Measurements from ENCODE around the gene TCEANC2. TPM values are rescaled to one million over a fixed set of nuclear protein-coding genes. Genes with fewer than 3 reads are reported as not detected.

Gene TCEANC2
- total RNA-seq, 4 donors from 2014 or later, result 4.3 to 5.8 (median 4.4) TPM

GRCh38 chr1:54139711-54140110 is 86.3 kb downstream of the TCEANC2 start:
- TF ChIP-seq POLR2A (IDR thresholded peaks at IDR 0.05) (no peak), CTCF (IDR thresholded peaks at IDR 0.05) (no peak)
- Histone ChIP-seq H3K9me3 (no peaks in the 10 kb centered on the region), H3K4me1 (peaks cover 8 to 18% of the 10 kb centered on the region in 2 donors), H3K27me3 (no peaks in the 10 kb centered on the region), H3K4me3 (replicated peaks in 1 of 3) (no peak overlapping the region), H3K36me3 (no peaks in the 10 kb centered on the region), H3K27ac (no peak overlapping the region)
- 98% methylated on average over 8 of the region's 12 CpGs for WGBS, 2 donors
- intact Hi-C loops (cut with DNase I), result no loop called here
- no peak for DNase-seq

- peaks cover 0 to 4% of the 10 kb centered on the region in 2 donors for H3K4me1 ChIP-seq
Measured at GRCh38 chr1:54142146-54142900, 88.9 kb downstream of the TCEANC2 start.

GRCh38 chr1:54144366-54144765 is 91.0 kb downstream of the TCEANC2 start:
- H3K36me3 ChIP-seq, result no peaks in the 10 kb centered on the region
- 97 to 98% methylated on average over 9 to 11 of the region's 11 CpGs for WGBS, 2 donors
- no peaks in the 10 kb centered on the region for H3K27me3 ChIP-seq
- no peak for DNase-seq
- H3K4me1 ChIP-seq, result no peaks in the 10 kb centered on the region
- TF ChIP-seq POLR2A (IDR thresholded peaks at IDR 0.05), result no peak
- TF ChIP-seq CTCF (IDR thresholded peaks at IDR 0.05), result no peak
- H3K4me3 ChIP-seq (replicated peaks in 1 of 3), result no peak overlapping the region
- no peak overlapping the region for H3K27ac ChIP-seq
- no peaks in the 10 kb centered on the region for H3K9me3 ChIP-seq
- intact Hi-C loops (cut with DNase I), result no loop called here

More at GRCh38 chr1:54142146-54142900, 88.9 kb downstream of the TCEANC2 start:
- H3K36me3 ChIP-seq, result no peaks in the 10 kb centered on the region
- H3K4me3 ChIP-seq (replicated peaks in 1 of 3), result no peak overlapping the region
- H3K27me3 ChIP-seq, result no peaks in the 10 kb centered on the region
- 59 to 62% methylated on average over 7 of the region's 9 CpGs for WGBS, 2 donors
- intact Hi-C loops (cut with DNase I), result no loop called here
- no peak for TF ChIP-seq CTCF (IDR thresholded peaks at IDR 0.05)
- no peak for TF ChIP-seq POLR2A (IDR thresholded peaks at IDR 0.05)
- no peak overlapping the region for H3K27ac ChIP-seq
- H3K9me3 ChIP-seq, result no peaks in the 10 kb centered on the region
- no peak for DNase-seq

GRCh38 chr1:54149734-54150133 is 96.3 kb downstream of the TCEANC2 start:
- Histone ChIP-seq H3K27ac (no peak overlapping the region), H3K36me3 (no peaks in the 10 kb centered on the region), H3K27me3 (no peaks in the 10 kb centered on the region), H3K4me3 (replicated peaks in 1 of 3) (no peak overlapping the region), H3K9me3 (no peaks in the 10 kb centered on the region), H3K4me1 (no peaks in the 10 kb centered on the region)
- DNase-seq, result no peak
- TF ChIP-seq POLR2A (IDR thresholded peaks at IDR 0.05), result no peak
- TF ChIP-seq CTCF (IDR thresholded peaks at IDR 0.05), result no peak
- intact Hi-C loops (cut with DNase I), result no loop called here
- WGBS, 2 donors, result 96 to 97% methylated on average over 3 of the region's 3 CpGs

- DNase-seq, result no peak
- WGBS, 2 donors, result 88 to 93% methylated on average over 5 of the region's 5 CpGs
- TF ChIP-seq POLR2A (IDR thresholded peaks at IDR 0.05), result no peak
- no peak for TF ChIP-seq CTCF (IDR thresholded peaks at IDR 0.05)
- Histone ChIP-seq H3K36me3 (no peaks in the 10 kb centered on the region), H3K4me1 (no peaks in the 10 kb centered on the region), H3K9me3 (no peaks in the 10 kb centered on the region), H3K27me3 (no peaks in the 10 kb centered on the region), H3K27ac (no peak overlapping the region), H3K4me3 (replicated peaks in 1 of 3) (no peak overlapping the region)
- intact Hi-C loops (cut with DNase I), result no loop called here
Measured at GRCh38 chr1:54151013-54151412, 97.6 kb downstream of the TCEANC2 start.

Measured in thyroid gland (tissue), 4 donors.